ENCODE measurements around the gene PRELID1.
"Not testable (repeated sequence)": the region's sequence is repeated elsewhere in the genome, so short reads cannot be mapped to it uniquely, and the experiment has no call there.

PRELID1 gene

GRCh38 chr5:177336603-177337494, 33.2 kb downstream of the PRELID1 start:
- DNase-seq, result no peak

GRCh38 chr5:177338251-177339106, 34.9 kb downstream of the PRELID1 start:
- no peak for DNase-seq

GRCh38 chr5:177339107-177339638, 35.6 kb downstream of the PRELID1 start:
- DNase-seq, result no peak

- not testable (repeated sequence) for DNase-seq
These were observed 39.4 kb downstream of the PRELID1 start for GRCh38 chr5:177343000-177343399.

GRCh38 chr5:177343777-177344176, 40.2 kb downstream of the PRELID1 start:
- no peak for DNase-seq

GRCh38 chr5:177344891-177345290, 41.3 kb downstream of the PRELID1 start:
- DNase-seq, result no peak

- DNase-seq, result no peak
These were observed 43.2 kb downstream of the PRELID1 start for GRCh38 chr5:177346820-177347219.

GRCh38 chr5:177347699-177348098, 44.1 kb downstream of the PRELID1 start:
- no peak for DNase-seq

- DNase-seq, result no peak
These were observed 45.7 kb downstream of the PRELID1 start for GRCh38 chr5:177349362-177349647.

- no peak for DNase-seq
These were observed 46.2 kb downstream of the PRELID1 start for GRCh38 chr5:177349762-177350161.

GRCh38 chr5:177350776-177351391, 47.3 kb downstream of the PRELID1 start:
- no peak for DNase-seq

- DNase-seq, result peak; percentile 92
These were observed 48.1 kb downstream of the PRELID1 start, which contains the start of gene LMAN2 for GRCh38 chr5:177351392-177352329. TSS of gene LMAN2 (minus strand) at chr5:177351668. CDS start at chr5:177351647, 21 bp downstream.

- no peak for DNase-seq
These were observed 49.5 kb downstream of the PRELID1 start for GRCh38 chr5:177353093-177353492.

- DNase-seq, result no peak
These were observed 50.7 kb downstream of the PRELID1 start for GRCh38 chr5:177354256-177354655.

- no peak for DNase-seq
These were observed 51.1 kb downstream of the PRELID1 start for GRCh38 chr5:177354711-177355110.

GRCh38 chr5:177355162-177355867, 51.7 kb downstream of the PRELID1 start:
- DNase-seq, result no peak

GRCh38 chr5:177355868-177356168, 52.2 kb downstream of the PRELID1 start:
- DNase-seq, result no peak

Data from NCI-H510A (cell line).